GM12801 (cell line): Measurements from ENCODE around the gene NOTCH1.

Experiments used
- TF ChIP-seq, protein P1 (sequence below): IDR thresholded peaks from one replicate; pipeline ENCODE4 v1.5.1; 2011; ENCODE audit warnings: control low read depth; ENCODE audit not compliant: insufficient read length; ENCODE audit errors: extremely low read depth

Gene NOTCH1

DNA sequence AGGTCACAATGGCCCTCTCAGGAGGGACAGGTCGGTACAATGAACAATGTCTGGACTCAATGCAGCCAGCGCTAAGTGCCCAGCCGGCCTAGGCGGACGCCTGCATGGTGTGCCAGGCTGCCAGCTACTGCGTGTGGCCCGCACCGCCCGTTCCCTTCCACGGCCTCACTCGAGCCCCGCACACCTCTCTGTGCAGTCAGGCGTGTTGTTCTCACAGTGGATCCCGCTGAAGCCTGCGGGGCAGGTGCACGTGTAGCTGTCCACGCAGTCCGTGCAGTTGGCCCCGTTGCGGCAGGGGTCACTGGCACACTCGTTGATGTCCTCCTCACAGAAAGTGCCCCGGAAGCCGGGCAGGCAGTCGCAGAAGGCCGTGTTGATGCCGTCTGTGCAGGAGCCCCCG is 36.3 kb downstream of the NOTCH1 start:
- TF ChIP-seq, protein P1, sequence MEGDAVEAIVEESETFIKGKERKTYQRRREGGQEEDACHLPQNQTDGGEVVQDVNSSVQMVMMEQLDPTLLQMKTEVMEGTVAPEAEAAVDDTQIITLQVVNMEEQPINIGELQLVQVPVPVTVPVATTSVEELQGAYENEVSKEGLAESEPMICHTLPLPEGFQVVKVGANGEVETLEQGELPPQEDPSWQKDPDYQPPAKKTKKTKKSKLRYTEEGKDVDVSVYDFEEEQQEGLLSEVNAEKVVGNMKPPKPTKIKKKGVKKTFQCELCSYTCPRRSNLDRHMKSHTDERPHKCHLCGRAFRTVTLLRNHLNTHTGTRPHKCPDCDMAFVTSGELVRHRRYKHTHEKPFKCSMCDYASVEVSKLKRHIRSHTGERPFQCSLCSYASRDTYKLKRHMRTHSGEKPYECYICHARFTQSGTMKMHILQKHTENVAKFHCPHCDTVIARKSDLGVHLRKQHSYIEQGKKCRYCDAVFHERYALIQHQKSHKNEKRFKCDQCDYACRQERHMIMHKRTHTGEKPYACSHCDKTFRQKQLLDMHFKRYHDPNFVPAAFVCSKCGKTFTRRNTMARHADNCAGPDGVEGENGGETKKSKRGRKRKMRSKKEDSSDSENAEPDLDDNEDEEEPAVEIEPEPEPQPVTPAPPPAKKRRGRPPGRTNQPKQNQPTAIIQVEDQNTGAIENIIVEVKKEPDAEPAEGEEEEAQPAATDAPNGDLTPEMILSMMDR, result no peak

DNA sequence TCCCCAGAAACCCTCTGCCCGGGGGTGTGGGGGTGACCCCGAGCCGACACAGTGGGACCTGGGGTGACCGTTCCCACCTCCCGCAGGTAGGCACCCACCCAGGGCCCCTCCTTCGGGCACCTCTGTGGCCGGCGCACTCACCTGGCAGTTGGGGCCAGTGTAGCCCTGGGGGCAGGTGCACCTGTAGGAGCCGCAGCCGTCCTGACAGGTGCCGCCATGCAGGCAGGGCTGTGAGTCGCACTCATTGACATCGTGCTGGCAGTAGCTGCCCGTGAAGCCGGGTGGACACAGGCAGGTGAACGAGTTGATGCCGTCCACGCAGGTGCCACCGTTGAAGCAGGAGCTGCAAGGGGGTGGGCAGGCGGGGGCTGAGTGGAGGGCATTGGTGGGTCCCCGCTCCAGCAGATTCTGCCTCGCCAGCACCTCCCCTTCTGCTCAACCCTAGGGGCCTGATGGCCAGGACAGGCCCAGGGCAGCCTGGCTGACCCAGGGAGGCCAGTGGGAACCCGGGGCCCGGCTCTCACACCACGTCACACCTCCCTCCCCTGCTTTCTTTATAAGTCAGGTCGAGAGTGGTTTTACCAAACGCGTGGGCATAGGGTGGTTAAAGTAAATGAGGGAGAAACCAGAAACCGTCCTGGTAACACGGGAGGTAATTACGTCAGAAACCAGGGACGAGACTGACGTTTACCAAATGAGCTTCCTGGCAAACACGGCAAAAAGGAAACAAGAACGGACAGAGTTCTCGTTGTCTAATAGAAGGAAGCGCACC is 36.9 kb downstream of the NOTCH1 start:
- TF ChIP-seq, protein P1, result no peak

DNA sequence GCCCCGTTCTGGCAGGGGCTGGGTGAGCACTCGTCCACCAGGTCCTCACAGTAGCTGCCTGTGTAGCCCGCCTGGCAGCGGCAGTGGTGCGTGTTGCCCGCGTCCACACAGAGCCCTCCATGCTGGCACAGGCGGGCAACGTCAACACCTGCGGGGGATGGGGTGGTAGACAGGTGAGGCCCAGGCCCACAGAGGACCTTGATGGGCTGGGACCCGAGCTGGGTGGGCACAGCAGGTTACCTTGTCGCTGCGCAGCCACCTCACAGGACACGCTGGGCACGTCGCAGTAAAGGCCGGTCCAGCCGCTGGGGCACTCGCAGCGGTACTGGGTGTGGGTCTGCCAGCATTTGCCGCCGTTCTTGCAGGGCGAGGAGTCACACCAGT is 37.9 kb downstream of the NOTCH1 start:
- TF ChIP-seq, protein P1, result no peak

DNA sequence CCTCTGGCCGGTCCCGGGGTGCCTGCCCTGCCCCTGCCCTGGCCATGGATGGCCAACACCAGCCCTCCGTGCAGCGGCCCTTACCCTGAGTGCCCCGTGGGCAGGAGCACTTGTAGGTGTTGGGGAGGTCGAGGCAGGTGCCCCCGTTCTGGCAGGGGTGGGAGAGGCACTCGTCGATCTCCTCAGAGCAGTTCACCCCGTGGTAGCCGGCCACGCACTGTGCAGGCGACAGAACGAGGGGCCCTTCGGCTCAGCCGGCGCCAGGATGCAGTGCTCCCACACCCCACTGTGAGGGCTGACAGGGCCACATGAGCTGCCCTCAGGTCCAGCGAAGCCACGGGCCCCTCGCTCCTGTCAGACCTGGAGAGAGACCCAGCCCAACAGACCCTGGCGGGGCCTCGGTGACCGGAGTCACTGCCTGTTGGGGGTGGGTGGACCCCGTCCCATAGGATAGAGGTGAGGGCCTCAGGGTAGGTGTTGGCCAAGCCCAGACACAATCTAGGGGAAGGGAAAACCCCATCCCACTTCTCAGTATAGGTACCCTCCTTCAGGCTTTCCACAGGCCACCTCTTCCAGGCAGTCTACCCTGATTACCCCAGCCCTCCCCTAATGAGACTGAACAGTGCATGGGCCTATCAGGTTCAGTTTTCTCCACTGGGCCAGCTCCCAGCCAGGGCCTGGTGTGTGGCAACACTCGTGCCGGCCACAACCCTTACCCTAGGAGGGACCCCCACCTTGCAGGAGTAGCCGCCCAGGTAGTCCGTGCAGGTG is 38.4 kb downstream of the NOTCH1 start:
- TF ChIP-seq, protein P1, result no peak

DNA sequence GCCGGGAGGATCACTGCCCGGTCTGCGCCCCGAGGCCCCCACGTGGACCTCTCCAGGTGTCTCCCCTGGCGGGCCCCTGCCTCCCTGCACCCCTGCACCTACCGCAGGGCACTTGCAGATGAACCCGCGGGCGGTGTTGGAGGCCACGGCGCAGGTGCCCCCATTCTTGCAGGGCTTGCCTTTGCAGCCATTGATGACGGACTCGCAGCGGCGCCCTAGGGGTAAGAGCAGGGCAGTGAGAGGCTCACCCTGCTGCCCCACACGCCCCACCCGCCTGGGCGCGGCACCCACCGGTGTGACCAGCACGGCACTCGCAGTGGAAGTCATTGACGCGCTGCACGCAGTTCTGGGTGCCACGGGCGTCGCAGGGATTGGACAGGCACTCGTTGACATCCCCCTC is 39.4 kb downstream of the NOTCH1 start:
- TF ChIP-seq, protein P1, result no peak

DNA sequence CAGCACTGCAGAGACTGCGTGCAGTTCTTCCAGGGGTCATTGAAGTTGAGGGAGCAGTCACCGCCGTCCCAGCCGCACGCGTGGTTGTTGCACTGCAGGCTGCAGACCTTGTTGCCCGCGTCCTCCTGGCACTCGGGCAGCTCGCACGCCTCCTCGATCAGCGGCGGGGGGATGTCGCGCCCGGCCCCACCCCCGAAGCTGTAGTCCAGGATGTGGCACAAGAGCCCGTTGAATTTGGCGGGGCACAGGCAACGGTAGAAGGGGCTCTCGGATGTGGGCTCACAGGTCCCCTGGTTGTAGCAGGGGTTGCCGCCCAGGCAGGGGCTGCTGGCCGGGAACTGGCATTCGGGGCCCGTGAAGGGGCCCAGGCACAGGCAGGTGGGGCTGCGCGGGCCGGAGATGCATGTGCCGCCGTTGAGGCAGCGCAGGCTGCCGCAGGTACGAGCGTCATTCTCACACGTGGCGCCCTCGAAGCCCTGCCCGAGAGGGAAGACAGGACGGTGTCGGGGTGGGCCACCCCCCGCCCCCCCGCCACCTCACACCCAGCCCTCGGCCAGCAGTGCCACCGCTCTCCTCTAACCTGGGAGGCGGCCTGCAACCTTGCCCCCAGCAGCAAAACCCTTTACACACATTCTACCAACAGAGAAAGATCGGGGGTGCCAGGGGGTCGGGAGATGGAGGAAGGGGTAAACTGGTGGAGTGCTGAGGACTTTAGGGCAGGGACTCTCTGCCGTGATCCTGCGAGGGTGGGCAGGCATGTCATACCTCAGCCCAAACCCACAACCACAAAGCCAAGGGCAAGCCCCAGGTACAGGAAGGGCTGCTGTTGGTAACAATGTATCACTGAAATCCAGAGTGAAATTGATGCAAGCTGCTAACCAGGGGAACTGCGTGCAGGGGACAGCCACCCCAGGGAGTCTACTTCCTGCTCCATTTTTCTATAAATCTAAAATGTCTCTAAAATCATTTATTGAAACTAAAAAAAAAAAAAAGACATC is 40.1 kb downstream of the NOTCH1 start:
- TF ChIP-seq, protein P1, result no peak
